Measurements from ENCODE around the gene SLC48A1. TPM values are rescaled to one million over a fixed set of nuclear protein-coding genes. Genes with fewer than 3 reads are reported as not detected.

SLC48A1 gene
- total and polyA plus RNA-seq, 3 donors from 2014 or later, result 21.0 to 32.0 (median 25.5) TPM

- intact Hi-C loops (cut with DNase I; ENCODE audit: low total_unique reads), result no loop called here
- no peak overlapping the region for H3K27ac ChIP-seq
- H3K27me3 ChIP-seq, result no peaks in the 10 kb centered on the region
- WGBS, 2 donors, result 60 to 80% methylated on average over 5 of the region's 5 CpGs
- H3K36me3 ChIP-seq (ENCODE audit: low read depth, missing control alignments), result no peaks in the 10 kb centered on the region
- TF ChIP-seq CTCF (IDR thresholded peaks at IDR 0.05), result no peak
- H3K9me3 ChIP-seq, result no peaks in the 10 kb centered on the region
- H3K4me1 ChIP-seq, result peaks cover 15% of the 10 kb centered on the region
- no peak overlapping the region for H3K4me3 ChIP-seq
- DNase-seq, result no peak
Observed at GRCh38 chr12:47766502-47767215, 6.4 kb upstream of the SLC48A1 start.

- intact Hi-C loops (cut with DNase I; ENCODE audit: low total_unique reads), result no loop called here
- Histone ChIP-seq H3K4me1 (peaks cover 15% of the 10 kb centered on the region), H3K27me3 (no peaks in the 10 kb centered on the region), H3K4me3 (no peak overlapping the region), H3K36me3 (ENCODE audit: low read depth, missing control alignments) (no peaks in the 10 kb centered on the region), H3K27ac (no peak overlapping the region), H3K9me3 (no peaks in the 10 kb centered on the region)
- TF ChIP-seq CTCF (IDR thresholded peaks at IDR 0.05) (peak in 2 of 3 experiments; percentile 50 to 51), POLR2A (IDR thresholded peaks at IDR 0.05) (no peak)
- 78 to 80% methylated on average over 4 of the region's 4 CpGs for WGBS, 2 donors
- DNase-seq, result no peak
Observed at GRCh38 chr12:47767216-47767724, 5.8 kb upstream of the SLC48A1 start.

DNA sequence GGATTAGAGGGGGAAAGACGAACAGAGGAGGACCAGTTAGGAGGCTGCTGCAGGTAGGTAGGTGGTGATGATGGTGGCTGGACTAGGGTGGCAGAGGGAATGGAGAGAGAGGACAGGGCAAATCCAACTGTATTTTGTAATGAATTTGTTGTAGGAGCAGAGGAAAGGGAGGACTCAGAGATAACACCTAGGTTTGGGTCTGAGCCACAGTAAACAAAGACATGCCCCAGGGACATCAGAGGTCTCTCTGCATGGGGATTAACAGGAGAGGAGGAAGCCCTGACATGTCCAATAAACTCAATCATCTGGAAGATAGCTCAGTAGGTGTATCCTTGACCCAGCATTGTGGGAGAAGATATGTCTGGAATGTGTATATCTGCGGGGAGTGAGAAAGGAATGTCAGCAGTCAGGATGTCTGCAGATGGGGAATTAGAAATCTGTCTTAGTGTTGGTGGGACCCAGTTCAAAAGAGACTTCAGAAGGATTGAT lies 4.7 kb upstream of the SLC48A1 start:
- no peaks in the 10 kb centered on the region for H3K9me3 ChIP-seq
- WGBS, 2 donors, result 46 to 63% methylated on average over 2 of the region's 2 CpGs
- no peak for DNase-seq
- H3K4me1 ChIP-seq, result peaks cover 5% of the 10 kb centered on the region
- no peak overlapping the region for H3K27ac ChIP-seq
- H3K36me3 ChIP-seq (ENCODE audit: low read depth, missing control alignments), result no peaks in the 10 kb centered on the region
- intact Hi-C loops (cut with DNase I; ENCODE audit: low total_unique reads), result no loop called here
- no peak for TF ChIP-seq POLR2A (IDR thresholded peaks at IDR 0.05)
- no peak for TF ChIP-seq CTCF (IDR thresholded peaks at IDR 0.05)
- H3K27me3 ChIP-seq, result no peaks in the 10 kb centered on the region
- H3K4me3 ChIP-seq, result no peak overlapping the region

- intact Hi-C loops (cut with DNase I; ENCODE audit: low total_unique reads), result loop anchor here (10.0 kb wide), 1 partner anchor 55 kb away; no protein-coding TSS in a partner anchor
- TF ChIP-seq POLR2A (IDR thresholded peaks at IDR 0.05) (no peak), CTCF (IDR thresholded peaks at IDR 0.05) (no peak)
- H3K4me1 ChIP-seq, result peaks cover 1% of the 10 kb centered on the region
- no peaks in the 10 kb centered on the region for H3K27me3 ChIP-seq
- 80 to 82% methylated on average over 4 of the region's 4 CpGs for WGBS, 2 donors
- H3K9me3 ChIP-seq, result no peaks in the 10 kb centered on the region
- DNase-seq, result no peak
- no peak overlapping the region for H3K4me3 ChIP-seq
- no peaks in the 10 kb centered on the region for H3K36me3 ChIP-seq (ENCODE audit: low read depth, missing control alignments)
- H3K27ac ChIP-seq, result no peak overlapping the region
Observed at GRCh38 chr12:47769234-47770085, 3.6 kb upstream of the SLC48A1 start.
